CD4-positive, alpha-beta T cell treated with Interleukin-17A for 1 hour (primary cell): ENCODE results near the gene RAB40A.

Experiments used
- DNase-seq: peaks from one replicate; pipeline ENCODE4 v3.0.0-alpha.2; 2020

Gene RAB40A

GRCh38 chrX:103460001-103460755, 59.1 kb downstream of the RAB40A start:
- DNase-seq = peak; percentile 45

- no peak for DNase-seq
Observed at GRCh38 chrX:103453655-103454054, 65.6 kb downstream of the RAB40A start.
